Colonic mucosa (tissue), 4 donors: ENCODE measurements around the gene POGK. TPM values are rescaled to one million over a fixed set of nuclear protein-coding genes. Genes with fewer than 3 reads are reported as not detected.

Experiments
- DNase-seq: peaks from one replicate; pipeline ENCODE4 v3.0.0-alpha.2; 2020
- H3K27ac ChIP-seq: fragments of 200-600 bp; one replicate; pipeline ENCODE4 v1.8.0; 2021
- H3K27me3 ChIP-seq: fragments of 200-600 bp; one replicate; pipeline ENCODE4 v1.8.0; 2021
- H3K36me3 ChIP-seq: fragments of 200-600 bp; one replicate; pipeline ENCODE4 v1.8.0; 2021
- H3K4me1 ChIP-seq: fragments of 200-600 bp; one replicate; pipeline ENCODE4 v1.8.0; 2021; ENCODE audit warnings: mild to moderate bottlenecking
- H3K4me3 ChIP-seq: fragments of 200-600 bp; one replicate; pipeline ENCODE4 v1.8.0; 2021
- H3K9ac ChIP-seq, 2 donors: one replicate each; pipeline ENCODE4 v1.7.0; 2013; ENCODE audit warnings: control low read depth in 2 of 2, low read depth in 2 of 2, low read length in 2 of 2
- H3K9me3 ChIP-seq: fragments of 200-600 bp; one replicate; pipeline ENCODE4 v1.8.0; 2021
- intact Hi-C: fragments of 100-400 bp; cut with DNase I; formaldehyde crosslinking; loops from one replicate; pipeline ENCODE4 v1.14.1; 2022
- total RNA-seq, 2 donors: library from RNA; stranded (reverse); fragmentation: NEBNext Ultra II Directional in 1 of 2; extraction: Animal tissue kit (Norgen Biotek cat#: 25700) in 1 of 2; gene quantifications; one replicate each; pipeline ENCODE4 v1.2.1, GENCODE V29; 2021
- TF ChIP-seq, protein P1 (sequence below): fragments of 200-600 bp; IDR thresholded peaks from one replicate; pipeline ENCODE4 v1.8.0; 2022; ENCODE audit warnings: antibody characterized with exemption, mild to moderate bottlenecking
- donor health status: healthy.
- donor health status: DM: no; HTN: no; CAD: no.
- donor health status: DM: no; HTN: no; CAD: no.

POGK gene
- total RNA-seq, 2 donors from 2014 or later: 31.4 to 34.9 TPM

DNA sequence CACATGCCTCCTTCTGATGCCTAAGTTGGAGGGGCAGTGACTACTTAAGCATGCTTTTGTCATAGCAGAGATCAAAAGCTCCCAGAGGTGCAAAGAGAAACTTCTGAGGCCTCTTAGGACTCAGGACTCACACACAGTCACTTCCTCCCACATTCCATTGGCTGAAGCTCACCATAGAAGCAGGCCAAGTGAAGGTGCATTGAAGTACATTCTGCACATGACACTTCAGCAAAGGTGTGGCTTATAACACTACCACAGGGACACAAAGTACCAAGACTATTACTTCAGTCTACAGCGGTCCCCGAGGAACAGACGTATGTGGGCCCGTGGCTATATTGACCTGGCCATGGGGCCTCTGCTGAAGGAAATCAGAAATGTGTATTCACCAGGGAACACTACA is 2.5 kb upstream of the POGK start:
- Histone ChIP-seq H3K27me3 (no peaks in the 10 kb centered on the region), H3K4me1 (peaks cover 11% of the 10 kb centered on the region), H3K36me3 (no peaks in the 10 kb centered on the region), H3K9me3 (no peaks in the 10 kb centered on the region), H3K9ac (no peak overlapping the region), H3K27ac (no peak overlapping the region), H3K4me3 (no peak overlapping the region)
- intact Hi-C loops: no loop called here
- TF ChIP-seq, protein P1, sequence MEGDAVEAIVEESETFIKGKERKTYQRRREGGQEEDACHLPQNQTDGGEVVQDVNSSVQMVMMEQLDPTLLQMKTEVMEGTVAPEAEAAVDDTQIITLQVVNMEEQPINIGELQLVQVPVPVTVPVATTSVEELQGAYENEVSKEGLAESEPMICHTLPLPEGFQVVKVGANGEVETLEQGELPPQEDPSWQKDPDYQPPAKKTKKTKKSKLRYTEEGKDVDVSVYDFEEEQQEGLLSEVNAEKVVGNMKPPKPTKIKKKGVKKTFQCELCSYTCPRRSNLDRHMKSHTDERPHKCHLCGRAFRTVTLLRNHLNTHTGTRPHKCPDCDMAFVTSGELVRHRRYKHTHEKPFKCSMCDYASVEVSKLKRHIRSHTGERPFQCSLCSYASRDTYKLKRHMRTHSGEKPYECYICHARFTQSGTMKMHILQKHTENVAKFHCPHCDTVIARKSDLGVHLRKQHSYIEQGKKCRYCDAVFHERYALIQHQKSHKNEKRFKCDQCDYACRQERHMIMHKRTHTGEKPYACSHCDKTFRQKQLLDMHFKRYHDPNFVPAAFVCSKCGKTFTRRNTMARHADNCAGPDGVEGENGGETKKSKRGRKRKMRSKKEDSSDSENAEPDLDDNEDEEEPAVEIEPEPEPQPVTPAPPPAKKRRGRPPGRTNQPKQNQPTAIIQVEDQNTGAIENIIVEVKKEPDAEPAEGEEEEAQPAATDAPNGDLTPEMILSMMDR: no peak
- no peak for DNase-seq

DNA sequence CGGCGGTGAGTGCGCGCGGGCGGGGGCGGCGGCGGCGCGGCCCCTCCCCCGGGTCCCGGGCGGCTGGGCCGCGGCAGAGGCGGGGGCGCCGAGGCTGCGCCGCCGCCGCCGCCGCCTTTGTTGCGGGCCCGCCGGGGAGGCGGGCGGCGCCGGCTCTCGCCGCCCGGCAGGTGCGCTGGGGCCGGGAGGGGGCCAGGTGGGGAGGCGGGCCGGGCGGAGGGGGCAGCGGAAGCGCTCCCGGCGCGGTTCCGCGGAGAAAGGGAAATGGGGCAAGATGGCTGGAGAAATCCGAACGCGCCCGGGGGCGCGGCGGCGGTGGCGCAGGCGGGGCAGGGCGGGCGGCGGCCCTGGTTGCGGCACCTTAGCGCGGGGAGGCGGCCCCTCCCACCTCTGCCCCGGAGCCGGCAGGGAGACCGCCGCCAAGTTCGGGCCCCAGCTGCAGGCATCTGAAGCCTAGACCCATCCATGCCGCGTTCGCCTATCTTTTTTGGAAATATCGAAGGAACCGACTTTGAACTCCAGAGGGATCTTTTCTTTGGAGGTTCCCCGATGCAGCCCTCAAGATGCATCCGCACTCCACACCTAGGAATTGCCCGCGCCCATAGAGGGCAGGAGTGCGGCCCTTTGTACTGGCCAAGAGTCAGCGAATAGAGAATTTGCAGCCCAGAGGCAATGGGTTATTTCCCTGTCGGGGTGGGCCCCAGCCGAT is 479 bp downstream of the POGK start:
- Histone ChIP-seq H3K4me1 (peaks cover 22% of the 10 kb centered on the region), H3K9ac (peak overlapping the region; percentile 82 to 92), H3K9me3 (no peaks in the 10 kb centered on the region), H3K27me3 (no peaks in the 10 kb centered on the region), H3K36me3 (peaks cover 6% of the 10 kb centered on the region), H3K27ac (peak overlapping the region; percentile 90), H3K4me3 (peak overlapping the region; percentile 65)
- DNase-seq: peak; percentile 70
- intact Hi-C loops: no loop called here
- TF ChIP-seq, protein P1: no peak

GRCh38 chr1:166840309-166841274 is 1.3 kb downstream of the POGK start:
- DNase-seq: peak; percentile 41
- H3K4me3 ChIP-seq: peak overlapping the region; percentile 65
- intact Hi-C loops: no loop called here

GRCh38 chr1:166843322-166843721 is 4.0 kb downstream of the POGK start:
- H3K36me3 ChIP-seq: peaks cover 6% of the 10 kb centered on the region
- TF ChIP-seq, protein P1: no peak
- H3K4me3 ChIP-seq: no peak overlapping the region
- no peaks in the 10 kb centered on the region for H3K9me3 ChIP-seq
- no peak for DNase-seq
- H3K9ac ChIP-seq: no peak overlapping the region
- no peaks in the 10 kb centered on the region for H3K27me3 ChIP-seq
- H3K4me1 ChIP-seq: peaks cover 19% of the 10 kb centered on the region
- peak overlapping the region; percentile 3 for H3K27ac ChIP-seq
- intact Hi-C loops: no loop called here

More at GRCh38 chr1:166840309-166841274, 1.3 kb downstream of the POGK start:
- TF ChIP-seq, protein P1: no peak
- peak overlapping the region; percentile 71 to 82 for H3K9ac ChIP-seq
- H3K9me3 ChIP-seq: no peaks in the 10 kb centered on the region
- H3K27me3 ChIP-seq: no peaks in the 10 kb centered on the region
- H3K27ac ChIP-seq: peak overlapping the region; percentile 82
- H3K36me3 ChIP-seq: peaks cover 6% of the 10 kb centered on the region
- H3K4me1 ChIP-seq: peaks cover 22% of the 10 kb centered on the region

- intact Hi-C loops: no loop called here
- no peak for DNase-seq
- no peak overlapping the region for H3K9ac ChIP-seq
- peak overlapping the region; percentile 3 for H3K27ac ChIP-seq
- H3K36me3 ChIP-seq: peaks cover 6% of the 10 kb centered on the region
- H3K27me3 ChIP-seq: no peaks in the 10 kb centered on the region
- H3K4me1 ChIP-seq: peaks cover 15% of the 10 kb centered on the region
- H3K9me3 ChIP-seq: no peaks in the 10 kb centered on the region
- TF ChIP-seq, protein P1: no peak
- H3K4me3 ChIP-seq: no peak overlapping the region
Measured at GRCh38 chr1:166843769-166844596, 4.7 kb downstream of the POGK start.
